ENCODE measurements around the gene ZBTB4.

ZBTB4 gene

DNA sequence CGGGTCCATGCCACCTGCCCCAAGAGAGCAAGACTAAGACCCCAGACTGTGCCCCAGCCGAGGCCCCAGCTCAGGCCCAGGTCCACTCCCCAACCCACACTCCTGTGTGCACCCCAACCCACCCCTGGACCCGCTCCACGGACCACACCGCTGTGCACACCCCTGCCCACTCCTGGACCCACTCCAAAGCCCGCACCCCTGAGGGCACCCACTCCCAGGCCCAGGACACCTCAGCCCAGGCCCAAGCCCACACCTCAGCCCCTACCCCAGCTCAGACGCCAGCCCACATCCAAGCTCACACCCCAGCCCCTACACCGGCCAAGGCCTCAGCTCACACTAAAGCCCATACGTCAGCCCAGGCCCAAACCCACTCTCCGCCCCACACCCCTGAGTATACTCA lies 49.7 kb downstream of the ZBTB4 start:
- no peak for DNase-seq (ENCODE audit: low read depth, low spot score)
- H3K4me3 ChIP-seq (ENCODE audit: low read length): no peak overlapping the region

DNA sequence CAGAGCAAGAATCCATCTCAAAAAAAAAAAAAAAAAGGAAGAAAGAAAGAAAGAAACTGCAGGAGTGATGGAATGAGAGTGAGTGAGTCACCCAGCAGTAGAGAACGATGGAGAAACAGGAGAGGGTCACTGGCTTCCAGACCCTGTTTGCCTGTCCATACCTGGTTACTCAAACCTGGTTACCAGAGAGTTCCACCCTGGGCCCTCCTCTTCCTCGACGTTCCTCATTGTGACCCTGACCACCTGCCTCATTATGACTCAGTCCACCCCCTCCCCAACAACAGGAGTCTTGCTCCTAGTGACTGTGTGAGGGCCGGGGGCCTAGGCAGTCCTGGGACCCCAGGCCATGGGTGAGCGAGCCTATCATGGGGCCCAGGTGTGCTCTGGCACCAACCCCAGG lies 50.9 kb downstream of the ZBTB4 start, which contains the start of gene SPEM3:
Gene SPEM3 (plus strand): TSS at position 301 of the 400 bp plus-strand sequence. CDS start 46 bp downstream, at position 347.
- no peak for DNase-seq (ENCODE audit: low read depth, low spot score)

DNA sequence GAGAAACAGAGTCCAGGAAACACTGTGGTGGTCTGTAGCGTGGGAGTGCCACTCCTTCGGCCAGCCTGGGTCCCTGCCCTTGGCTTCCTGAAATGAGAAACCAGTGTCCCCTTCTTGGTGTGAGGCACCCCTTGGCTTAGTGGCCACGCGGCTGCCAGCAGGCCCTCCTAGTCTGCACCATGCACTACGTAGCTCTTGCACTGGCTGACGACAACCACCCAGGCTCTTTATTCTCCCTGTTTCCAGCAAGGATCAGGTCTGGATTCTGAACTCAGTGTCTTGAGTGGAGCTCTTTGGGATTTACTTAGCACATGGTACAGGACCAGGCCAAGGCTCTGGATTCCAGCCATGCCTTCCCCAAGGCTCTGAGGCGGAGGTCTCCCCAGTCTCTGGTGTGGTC lies 51.9 kb downstream of the ZBTB4 start:
- H3K4me3 ChIP-seq (ENCODE audit: low read length): no peak overlapping the region
- no peak for DNase-seq (ENCODE audit: low read depth, low spot score)

More for the DNA sequence above, 50.9 kb downstream of the ZBTB4 start, which contains the start of gene SPEM3:
- H3K4me3 ChIP-seq (ENCODE audit: low read length): no peak within 1 kb of the TSS

DNA sequence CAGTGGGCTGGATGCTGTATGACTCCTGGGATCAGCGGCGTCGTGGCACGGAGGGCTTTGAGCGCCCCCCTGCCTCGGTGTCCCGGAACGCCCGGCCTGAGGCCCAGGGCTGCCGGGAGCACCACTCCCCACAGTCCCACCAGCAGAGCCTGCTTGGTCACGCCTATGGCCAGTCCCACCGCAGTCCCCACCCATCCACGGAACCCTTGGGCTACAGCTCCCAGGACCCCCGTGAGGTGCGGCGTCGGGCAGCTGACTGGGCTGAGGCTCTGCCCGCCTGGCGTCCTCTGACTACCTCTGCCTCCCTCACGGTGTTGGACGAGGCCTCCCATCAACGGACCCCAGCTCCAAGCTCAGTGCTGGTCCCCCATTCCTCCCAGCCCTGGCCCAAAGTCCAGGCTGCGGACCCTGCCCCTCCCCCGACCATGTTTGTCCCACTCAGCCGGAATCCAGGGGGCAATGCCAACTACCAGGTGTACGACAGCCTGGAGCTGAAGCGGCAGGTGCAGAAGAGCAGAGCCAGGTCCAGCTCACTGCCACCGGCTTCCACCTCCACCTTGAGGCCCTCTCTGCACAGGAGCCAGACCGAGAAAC lies 52.4 kb downstream of the ZBTB4 start:
- DNase-seq (ENCODE audit: low read depth, low spot score): no peak
- no peak overlapping the region for H3K4me3 ChIP-seq (ENCODE audit: low read length)

DNA sequence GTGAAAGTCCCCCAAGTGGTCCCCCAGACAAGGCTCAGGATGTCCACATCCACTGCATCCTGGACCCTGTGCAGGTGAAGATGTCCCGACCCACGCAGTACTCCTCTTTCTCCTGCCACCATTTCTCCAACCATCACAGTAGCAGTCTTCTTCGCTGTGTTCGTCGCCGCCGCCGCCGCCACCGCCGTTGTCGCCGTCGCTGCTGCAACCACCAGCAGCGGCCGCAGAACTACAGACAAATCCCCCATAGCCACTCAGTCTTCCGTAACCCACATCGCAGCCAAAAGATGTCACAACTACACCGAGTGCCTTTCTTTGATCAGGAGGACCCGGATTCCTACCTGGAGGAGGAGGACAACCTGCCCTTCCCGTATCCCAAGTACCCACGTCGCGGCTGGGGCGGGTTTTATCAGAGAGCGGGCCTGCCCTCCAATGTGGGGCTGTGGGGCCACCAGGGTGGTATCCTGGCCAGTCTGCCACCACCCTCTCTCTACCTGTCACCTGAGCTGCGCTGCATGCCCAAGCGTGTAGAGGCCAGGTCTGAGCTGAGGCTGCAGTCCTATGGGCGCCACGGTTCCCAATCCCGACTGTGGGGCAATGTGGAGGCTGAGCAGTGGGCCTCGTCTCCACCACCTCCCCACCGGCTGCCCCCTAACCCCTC lies 53.1 kb downstream of the ZBTB4 start:
- DNase-seq (ENCODE audit: low read depth, low spot score): no peak
- no peak overlapping the region for H3K4me3 ChIP-seq (ENCODE audit: low read length)

DNA sequence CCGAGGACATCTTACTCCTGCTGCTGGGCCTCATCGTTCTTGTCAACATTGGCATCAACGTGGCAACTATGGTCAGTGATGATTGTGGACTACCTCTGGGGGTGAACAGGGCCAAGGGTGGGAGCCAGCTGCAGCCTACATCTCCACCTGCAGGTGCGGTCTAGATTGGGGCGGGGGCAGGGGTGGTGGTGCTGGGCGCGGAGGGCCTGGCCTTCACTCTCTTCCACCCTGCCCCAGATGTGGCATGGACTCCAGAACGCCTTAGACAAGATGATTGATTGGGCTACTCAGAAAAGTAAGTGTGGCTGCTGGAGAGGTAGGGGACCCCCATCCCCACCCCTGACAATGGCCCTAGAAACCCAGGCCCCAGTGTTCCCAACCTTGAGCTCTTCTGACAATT lies 53.7 kb downstream of the ZBTB4 start:
- H3K4me3 ChIP-seq (ENCODE audit: low read length): no peak overlapping the region
- DNase-seq (ENCODE audit: low read depth, low spot score): no peak

DNA sequence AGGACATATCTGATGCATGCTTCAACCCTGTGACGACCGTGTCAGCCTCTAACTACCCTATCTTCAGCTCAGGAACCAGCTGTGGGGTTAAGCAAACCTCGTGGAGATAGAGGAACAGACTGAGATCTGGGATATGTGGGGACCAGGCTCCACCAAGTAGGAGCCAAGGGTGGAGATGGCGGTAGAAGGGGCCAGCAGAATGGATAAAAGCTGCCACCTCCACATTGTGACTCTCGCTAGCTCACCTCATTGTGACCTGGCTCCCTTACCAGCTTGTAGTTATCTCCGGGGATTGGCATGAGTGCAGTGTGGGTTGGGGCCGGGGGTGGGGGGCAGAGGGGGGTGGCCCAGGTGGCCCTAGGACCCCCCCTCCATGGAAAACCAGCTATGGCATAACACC lies 54.1 kb downstream of the ZBTB4 start, which contains the start of gene SPEM2:
Gene SPEM2 (plus strand): TSS at position 301 of the 400 bp plus-strand sequence. CDS start 73 bp downstream, at position 374.
- H3K4me3 ChIP-seq (ENCODE audit: low read length): no peak within 1 kb of the TSS

DNA sequence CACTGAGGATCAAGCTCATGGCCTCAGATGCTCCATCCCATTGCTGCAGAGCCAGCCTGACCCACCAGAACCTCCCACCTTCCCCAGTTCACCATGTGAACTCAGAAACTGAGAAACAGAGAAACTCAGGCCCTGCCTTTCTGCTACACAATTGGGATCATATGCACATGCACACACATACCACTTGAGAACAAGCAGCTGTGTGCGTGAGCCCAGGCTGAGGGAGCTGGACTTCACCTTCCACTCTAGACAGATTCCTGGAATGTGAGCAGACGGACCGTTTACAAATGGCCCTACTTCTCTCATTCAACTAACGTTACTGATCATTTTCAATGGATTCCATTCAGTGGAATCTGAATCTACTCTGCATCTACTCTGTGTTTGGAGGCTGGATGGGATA lies 55.8 kb downstream of the ZBTB4 start:
- no peak overlapping the region for H3K4me3 ChIP-seq (ENCODE audit: low read length)
- no peak for DNase-seq (ENCODE audit: low read depth, low spot score)

More for the DNA sequence above, 54.1 kb downstream of the ZBTB4 start, which contains the start of gene SPEM2:
- no peak for DNase-seq (ENCODE audit: low read depth, low spot score)

DNA sequence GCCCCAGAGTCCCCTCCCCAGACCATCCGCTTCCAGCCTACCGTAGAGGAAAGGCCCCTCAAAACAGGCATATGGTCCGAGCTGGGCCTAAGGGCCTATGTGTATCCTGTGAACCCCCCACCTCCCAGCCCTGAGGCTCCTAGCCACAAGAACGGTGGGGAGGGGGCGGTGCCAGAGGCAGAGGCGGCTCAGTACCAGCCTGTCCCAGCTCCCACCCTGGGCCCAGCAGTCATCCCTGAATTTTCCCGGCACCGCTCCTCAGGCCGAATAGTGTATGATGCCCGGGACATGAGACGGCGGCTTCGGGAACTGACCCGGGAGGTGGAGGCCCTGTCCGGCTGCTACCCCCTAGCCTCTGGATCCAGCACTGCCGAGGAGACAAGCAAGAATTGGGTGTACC lies 58.2 kb downstream of the ZBTB4 start:
- DNase-seq (ENCODE audit: low read depth, low spot score): no peak
- no peak overlapping the region for H3K4me3 ChIP-seq (ENCODE audit: low read length)

DNA sequence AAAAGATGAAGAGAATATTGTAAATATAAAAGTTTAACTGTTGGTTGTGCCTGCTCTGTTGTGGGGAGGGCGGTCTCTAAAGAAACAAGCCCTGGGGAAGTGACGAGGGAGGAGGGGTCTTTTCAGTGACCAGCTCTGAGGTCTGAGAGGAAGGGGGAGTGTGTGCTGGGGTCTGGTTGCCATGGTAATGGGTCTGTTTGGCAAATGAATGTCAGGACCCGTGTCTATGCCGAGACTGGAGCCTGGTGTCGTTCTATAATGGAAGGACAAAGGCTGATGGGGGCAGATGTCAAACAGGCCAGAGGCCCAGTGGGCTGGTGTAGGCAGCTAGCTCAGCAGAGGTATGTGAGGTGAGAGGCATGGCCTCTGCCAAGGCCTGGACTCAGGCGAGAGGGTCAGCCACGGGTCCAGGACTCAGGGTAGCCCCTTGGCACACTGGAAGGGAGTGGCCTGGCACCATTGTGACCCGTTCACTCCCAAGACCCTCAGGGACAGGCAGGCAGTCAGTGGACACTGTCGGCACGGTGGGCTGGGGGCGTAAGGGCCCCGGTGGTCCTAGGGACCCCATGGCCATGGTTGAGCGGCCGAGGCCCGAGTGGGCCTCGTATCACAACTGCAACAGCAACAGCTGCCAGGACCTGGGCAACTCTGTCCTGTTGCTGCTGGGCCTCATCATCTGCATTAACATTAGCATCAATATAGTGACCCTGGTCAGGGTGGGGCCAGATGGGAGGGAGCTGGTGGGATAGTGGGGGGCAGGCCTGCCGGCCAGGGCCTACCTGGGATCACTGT lies 59.4 kb downstream of the ZBTB4 start, which contains the start of gene SPEM1:
Gene SPEM1 (plus strand): TSS at position 506 of the 792 bp plus-strand sequence. CDS start 61 bp downstream, at position 567.
- no peak within 1 kb of the TSS for H3K4me3 ChIP-seq (ENCODE audit: low read length)
- no peak for DNase-seq (ENCODE audit: low read depth, low spot score)

DNA sequence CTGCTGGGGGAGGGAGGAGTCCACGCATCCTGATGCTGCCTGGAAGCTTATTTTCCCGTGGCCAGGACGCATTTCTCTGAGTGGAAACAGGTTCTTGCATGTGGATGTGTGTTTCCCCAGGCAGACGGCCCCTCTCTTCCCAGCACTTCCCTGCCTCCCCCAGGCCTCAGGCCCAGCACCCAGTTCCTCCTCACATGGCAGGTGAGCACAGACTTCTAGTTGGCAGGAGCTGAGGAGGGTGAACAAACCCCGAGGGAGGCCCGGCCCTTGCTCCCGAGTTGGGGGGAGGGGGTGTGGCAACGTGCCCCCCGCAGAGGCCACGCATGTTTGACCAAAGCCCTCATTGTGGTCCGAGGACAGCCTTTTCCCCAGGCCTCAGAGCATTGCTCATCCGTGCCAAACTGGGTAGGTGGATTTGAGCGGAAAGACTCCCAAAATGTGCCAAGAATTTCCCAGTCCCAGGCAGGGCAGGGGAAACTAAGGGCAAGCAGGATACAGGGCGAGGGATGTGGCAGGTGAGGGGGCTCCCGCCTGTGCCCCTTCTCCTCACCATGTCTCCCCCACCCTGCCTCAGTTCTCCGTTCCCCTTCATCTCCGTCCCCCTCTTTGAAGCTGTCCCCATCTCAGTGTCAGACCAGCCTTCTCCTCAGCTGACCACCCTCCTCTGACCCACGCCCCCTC lies 60.8 kb downstream of the ZBTB4 start:
- no peak overlapping the region for H3K4me3 ChIP-seq (ENCODE audit: low read length)
- no peak for DNase-seq (ENCODE audit: low read depth, low spot score)

DNA sequence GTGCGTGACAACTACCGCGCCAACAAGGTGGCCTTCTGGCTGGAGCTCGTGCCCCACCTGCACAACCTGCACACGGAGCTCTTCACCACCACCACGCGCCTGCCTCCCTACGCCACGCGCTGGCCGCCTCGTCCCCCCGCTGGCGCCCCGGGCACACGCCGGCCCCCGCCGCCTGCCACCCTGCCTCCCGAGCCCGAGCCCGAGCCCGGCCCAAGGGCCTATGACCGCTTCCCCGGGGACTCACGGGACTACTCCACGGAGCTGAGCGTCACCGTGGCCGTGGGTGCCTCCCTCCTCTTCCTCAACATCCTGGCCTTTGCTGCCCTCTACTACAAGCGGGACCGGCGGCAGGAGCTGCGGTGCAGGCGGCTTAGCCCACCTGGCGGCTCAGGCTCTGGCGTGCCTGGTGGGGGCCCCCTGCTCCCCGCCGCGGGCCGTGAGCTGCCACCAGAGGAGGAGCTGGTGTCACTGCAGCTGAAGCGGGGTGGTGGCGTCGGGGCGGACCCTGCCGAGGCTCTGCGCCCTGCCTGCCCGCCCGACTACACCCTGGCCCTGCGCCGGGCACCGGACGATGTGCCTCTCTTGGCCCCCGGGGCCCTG lies 62.3 kb downstream of the ZBTB4 start:
- H3K4me3 ChIP-seq (ENCODE audit: low read length): no peak overlapping the region
- DNase-seq (ENCODE audit: low read depth, low spot score): no peak

DNA sequence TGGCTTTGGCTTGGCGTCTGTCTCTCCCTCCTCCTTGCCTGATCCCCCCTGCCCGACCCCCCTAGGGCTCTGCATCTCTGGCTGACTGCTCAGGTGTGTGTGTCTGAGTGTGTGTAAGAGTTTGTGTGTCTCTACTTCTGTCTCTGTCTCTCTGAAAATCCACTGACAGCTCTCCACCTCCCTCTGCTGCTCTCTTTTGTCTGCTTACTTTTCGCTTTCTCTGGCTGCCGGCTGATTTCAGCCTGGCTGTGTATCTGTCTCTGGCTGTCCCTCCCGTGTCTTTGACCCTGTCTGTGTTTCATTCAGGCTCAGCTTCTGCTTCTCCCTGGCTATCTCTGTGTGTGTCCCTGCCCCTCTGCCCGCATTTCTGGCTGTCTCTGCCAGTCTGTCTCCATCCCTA lies 63.1 kb downstream of the ZBTB4 start:
- no peak for DNase-seq (ENCODE audit: low read depth, low spot score)
- no peak overlapping the region for H3K4me3 ChIP-seq (ENCODE audit: low read length)

DNA sequence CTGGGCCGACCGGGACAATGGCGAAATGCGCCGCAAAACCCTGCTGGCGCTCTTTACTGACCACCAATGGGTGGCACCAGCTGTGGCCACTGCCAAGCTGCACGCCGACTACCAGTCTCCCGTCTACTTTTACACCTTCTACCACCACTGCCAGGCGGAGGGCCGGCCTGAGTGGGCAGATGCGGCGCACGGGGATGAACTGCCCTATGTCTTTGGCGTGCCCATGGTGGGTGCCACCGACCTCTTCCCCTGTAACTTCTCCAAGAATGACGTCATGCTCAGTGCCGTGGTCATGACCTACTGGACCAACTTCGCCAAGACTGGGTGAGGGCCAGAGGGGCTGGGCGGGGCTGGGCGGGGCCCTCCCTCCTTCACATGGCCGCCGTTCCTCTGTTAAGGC lies 63.6 kb downstream of the ZBTB4 start:
- no peak for DNase-seq (ENCODE audit: low read depth, low spot score)

DNA sequence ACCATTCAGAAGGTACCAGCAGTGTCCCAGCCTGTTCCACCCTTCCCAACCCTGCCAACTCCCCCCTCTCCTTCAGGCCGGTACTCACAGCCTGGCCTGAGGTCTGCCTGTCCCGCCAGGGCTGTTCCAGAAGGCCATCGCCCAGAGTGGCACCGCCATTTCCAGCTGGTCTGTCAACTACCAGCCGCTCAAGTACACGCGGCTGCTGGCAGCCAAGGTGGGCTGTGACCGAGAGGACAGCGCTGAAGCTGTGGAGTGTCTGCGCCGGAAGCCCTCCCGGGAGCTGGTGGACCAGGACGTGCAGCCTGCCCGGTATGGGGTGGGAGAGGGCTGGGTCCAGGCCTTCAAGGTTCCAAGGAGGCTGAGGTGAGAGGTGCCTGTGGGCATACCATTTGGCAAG lies 64.6 kb downstream of the ZBTB4 start:
- no peak for DNase-seq (ENCODE audit: low read depth, low spot score)
- no peak overlapping the region for H3K4me3 ChIP-seq (ENCODE audit: low read length)

More for the DNA sequence above, 63.6 kb downstream of the ZBTB4 start:
- H3K4me3 ChIP-seq (ENCODE audit: low read length): no peak overlapping the region

DNA sequence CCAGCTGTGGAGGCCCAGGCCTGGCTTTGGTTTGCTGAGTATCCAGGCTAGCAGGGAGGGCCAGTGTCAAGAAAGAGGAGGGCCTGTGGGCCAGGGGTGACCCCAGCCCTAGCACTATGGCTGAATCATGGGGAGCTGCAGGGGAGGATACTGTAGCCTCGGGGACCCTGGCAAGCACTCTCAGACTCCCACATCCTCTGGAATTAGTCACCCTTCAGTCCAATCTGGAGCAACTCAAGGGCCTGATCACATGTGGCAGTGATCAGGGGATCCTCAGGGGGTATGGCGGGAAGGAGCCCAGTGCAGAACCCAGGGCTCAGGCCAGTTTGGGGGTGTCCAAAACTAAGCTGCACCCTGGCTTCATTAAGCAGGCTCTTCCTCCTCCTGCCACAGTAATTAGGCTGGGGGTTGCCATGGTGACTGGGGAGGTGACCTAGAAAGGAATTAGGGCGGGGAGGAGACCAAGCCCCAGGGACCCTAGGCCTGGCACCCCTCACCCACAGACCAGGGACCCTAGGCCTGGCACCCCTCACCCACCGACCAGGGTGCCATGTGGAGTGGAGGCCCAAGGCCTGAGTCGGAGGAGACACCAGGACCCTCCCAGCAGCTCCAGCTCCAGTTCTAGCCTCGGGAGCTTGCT lies 66.0 kb downstream of the ZBTB4 start:
- DNase-seq (ENCODE audit: low read depth, low spot score): no peak
- H3K4me3 ChIP-seq (ENCODE audit: low read length): no peak overlapping the region

DNA sequence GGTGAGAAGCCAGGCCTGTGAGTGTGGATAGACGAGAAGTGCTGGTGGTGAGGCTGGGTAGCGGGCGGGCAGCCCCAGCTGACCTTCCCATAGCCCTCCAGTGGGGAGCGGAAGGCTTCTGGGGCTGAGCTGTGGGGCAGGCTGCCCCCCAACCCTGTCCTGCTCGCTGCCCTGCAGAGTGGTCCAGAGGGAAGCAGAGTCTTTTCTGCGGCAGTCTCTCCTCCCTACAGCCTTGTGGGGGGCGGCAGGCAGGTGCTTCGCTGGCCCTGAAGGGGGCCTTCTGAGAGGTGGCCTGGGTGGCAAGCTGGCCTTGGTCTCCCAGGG lies 68.0 kb downstream of the ZBTB4 start:
- no peak for DNase-seq (ENCODE audit: low read depth, low spot score)
- H3K4me3 ChIP-seq (ENCODE audit: low read length): no peak overlapping the region

DNA sequence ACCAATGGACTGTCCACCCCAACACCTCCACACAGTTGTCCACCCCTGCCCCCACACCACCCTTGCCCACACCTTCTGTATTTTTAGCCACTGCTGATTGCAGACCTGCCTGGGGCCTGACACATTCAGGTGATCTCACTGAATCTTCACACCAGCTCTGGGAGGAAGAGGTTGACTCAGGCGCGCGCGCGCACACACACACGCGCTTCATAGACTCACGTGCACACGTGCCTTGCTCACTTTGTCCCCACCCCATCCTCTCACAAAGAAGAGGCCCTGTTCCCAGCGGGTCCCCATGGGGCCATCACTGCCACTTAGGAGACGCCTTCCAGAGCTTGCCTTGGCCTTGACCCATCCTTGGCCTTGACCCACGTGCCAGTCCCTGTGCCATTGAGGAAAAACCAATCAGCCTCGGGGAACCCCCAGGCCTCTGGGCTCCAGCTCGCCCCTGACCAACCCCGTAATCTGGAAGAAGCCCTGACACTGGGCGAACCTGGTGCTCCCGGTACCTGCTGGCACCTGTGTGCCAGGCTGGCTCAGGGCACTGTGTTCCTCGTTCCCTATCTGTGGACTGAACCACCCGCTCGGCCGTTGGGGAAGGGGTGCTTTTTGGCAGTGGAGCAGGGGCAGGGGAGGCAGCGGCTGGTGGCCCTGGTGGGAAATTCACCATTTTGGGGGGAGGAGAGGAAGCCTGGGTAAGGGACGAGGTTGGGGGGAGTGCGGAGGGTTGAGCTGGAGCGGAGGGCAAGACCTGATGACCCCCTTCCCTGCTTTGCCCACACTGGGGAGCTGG lies 68.6 kb downstream of the ZBTB4 start:
- DNase-seq (ENCODE audit: low read depth, low spot score): no peak
- H3K4me3 ChIP-seq (ENCODE audit: low read length): no peak overlapping the region

Measured in Jurkat, Clone E6-1 (cell line).